MM.1S (cell line): ENCODE results near the gene ZNF366.

Experiments
- CTCF ChIP-seq: fragments of 300-600 bp; sonication (generic); IDR thresholded peaks from 2 replicates; pipeline ENCODE4 v1.5.1; 2016; ENCODE audit warnings: antibody characterized with exemption, low read length, mixed read lengths
- EZH2phosphoT487 ChIP-seq: fragments of 300-600 bp; sonication (generic); IDR thresholded peaks from 2 replicates; pipeline ENCODE4 v1.6.1; 2018; ENCODE audit warnings: antibody characterized with exemption, low read length

DNA sequence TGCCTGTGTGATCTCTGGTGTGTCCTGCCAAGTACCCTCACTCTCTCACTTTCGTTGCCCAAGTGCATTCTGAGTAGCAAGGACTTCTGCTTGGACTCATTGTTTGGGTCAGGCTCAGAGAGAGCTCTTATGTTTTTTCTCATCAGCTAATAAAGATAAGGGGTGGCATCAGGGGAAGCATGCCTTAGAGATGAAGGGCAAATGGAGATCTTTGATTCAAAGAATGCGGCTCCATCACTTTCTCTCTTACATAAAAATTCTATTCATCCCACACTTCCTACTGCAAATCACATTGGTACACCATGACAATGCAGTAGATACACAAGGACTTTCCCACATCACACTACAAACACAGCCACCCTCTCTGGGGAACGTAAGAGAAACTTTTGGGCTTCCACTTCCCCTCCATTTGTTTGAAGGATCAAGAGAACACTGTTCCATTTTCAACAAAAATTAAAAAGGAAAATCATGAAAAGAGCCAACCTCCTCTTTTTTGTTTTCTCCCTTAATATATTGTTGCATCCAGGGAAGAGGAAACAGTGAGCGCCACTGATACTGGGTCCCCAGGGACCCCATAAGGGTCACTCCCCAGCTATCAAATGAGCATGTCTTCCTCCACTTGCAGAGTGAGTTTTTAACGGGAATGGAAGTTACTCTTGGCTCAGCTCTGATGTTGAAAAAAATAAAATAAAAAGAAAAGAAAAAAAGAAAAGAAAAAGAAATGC lies 73.0 kb downstream of the ZNF366 start:
- no peak for TF ChIP-seq CTCF
- TF ChIP-seq EZH2phosphoT487 = no peak
